ENCODE results near the gene DOK6. TPM values are rescaled to one million over a fixed set of nuclear protein-coding genes. Genes with fewer than 3 reads are reported as not detected.

The DOK6 gene
- total and polyA plus RNA-seq, 12 donors = 0.37 to 12.5 (median 4.6) TPM

GRCh38 chr18:69414184-69414583, 13.5 kb downstream of the DOK6 start:
- DNase-seq = no peak
- no peaks in the 10 kb centered on the region for H3K4me1 ChIP-seq
- H3K9me3 ChIP-seq = no peaks in the 10 kb centered on the region
- no peak overlapping the region for H3K4me3 ChIP-seq
- no peak for ATAC-seq
- H3K27me3 ChIP-seq = no peaks in the 10 kb centered on the region
- intact Hi-C loops (cut with DNase I) = no loop called here
- H3K27ac ChIP-seq = no peak overlapping the region
- 94 to 95% methylated on average over 1 of the region's 1 CpG for WGBS, 2 donors
- H3K36me3 ChIP-seq = no peaks in the 10 kb centered on the region
- TF ChIP-seq, protein P1, sequence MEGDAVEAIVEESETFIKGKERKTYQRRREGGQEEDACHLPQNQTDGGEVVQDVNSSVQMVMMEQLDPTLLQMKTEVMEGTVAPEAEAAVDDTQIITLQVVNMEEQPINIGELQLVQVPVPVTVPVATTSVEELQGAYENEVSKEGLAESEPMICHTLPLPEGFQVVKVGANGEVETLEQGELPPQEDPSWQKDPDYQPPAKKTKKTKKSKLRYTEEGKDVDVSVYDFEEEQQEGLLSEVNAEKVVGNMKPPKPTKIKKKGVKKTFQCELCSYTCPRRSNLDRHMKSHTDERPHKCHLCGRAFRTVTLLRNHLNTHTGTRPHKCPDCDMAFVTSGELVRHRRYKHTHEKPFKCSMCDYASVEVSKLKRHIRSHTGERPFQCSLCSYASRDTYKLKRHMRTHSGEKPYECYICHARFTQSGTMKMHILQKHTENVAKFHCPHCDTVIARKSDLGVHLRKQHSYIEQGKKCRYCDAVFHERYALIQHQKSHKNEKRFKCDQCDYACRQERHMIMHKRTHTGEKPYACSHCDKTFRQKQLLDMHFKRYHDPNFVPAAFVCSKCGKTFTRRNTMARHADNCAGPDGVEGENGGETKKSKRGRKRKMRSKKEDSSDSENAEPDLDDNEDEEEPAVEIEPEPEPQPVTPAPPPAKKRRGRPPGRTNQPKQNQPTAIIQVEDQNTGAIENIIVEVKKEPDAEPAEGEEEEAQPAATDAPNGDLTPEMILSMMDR (IDR thresholded peaks at IDR 0.05) = no peak

GRCh38 chr18:69432847-69433246, 32.2 kb downstream of the DOK6 start:
- DNase-seq (no peak), ATAC-seq (no peak)
- TF ChIP-seq, protein P1 (IDR thresholded peaks at IDR 0.05) = no peak
- H3K9me3 ChIP-seq = peaks cover 0 to 16% (median 3%) of the 10 kb centered on the region in 11 donors
- no peaks in the 10 kb centered on the region for H3K36me3 ChIP-seq
- H3K4me3 ChIP-seq = no peak overlapping the region
- no peaks in the 10 kb centered on the region for H3K27me3 ChIP-seq
- H3K27ac ChIP-seq = no peak overlapping the region
- no peaks in the 10 kb centered on the region for H3K4me1 ChIP-seq
- intact Hi-C loops (cut with DNase I) = no loop called here

DNA sequence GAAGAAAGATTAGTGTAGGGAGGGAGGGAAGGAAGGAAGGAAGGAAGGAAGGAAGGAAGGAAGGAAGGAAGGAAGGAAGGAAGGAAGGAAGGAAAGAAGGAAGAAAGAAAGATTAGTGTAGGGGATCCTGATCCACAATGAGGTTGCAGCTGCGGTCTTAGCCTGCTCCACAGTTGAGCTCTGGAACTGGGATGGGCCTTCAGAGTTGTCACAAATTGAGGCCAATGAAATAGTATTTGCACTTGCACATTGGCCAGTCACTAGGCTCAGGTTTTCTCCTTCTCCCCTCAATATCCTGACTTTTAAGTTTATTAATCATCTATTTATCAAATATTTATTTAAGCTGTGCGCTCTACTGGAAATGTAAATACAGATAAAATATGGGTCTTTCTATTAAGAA, 34.3 kb downstream of the DOK6 start:
- no peaks in the 10 kb centered on the region for H3K27me3 ChIP-seq
- intact Hi-C loops (cut with DNase I) = no loop called here
- DNase-seq (no peak), ATAC-seq (no peak)
- H3K4me1 ChIP-seq = no peaks in the 10 kb centered on the region
- no peak overlapping the region for H3K4me3 ChIP-seq
- H3K36me3 ChIP-seq = no peaks in the 10 kb centered on the region
- no peak overlapping the region for H3K27ac ChIP-seq
- H3K9me3 ChIP-seq = peaks cover 0 to 38% (median 11%) of the 10 kb centered on the region in 11 donors
- 91 to 100% methylated on average over 2 of the region's 2 CpGs for WGBS, 2 donors
- TF ChIP-seq, protein P1 (IDR thresholded peaks at IDR 0.05) = no peak

DNA sequence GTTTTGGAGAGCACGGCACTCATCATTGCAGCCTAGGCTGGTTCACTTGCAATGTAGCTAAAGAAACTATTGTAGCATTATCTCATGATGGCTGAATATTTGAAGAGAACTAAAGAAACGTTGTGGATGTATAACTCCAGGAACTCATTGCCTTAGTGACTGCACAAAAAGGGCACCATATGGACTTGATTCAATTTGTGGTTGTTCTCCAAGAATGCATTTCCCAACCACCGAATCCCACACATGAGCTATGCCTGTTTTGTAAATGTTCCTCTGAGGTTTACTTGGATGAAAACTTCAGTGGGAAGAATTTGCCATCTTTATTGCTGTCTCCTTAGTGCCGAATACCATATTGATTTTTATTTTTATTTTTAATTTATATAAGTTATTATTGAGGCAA, 43.5 kb downstream of the DOK6 start:
- TF ChIP-seq, protein P1 (IDR thresholded peaks at IDR 0.05) = no peak
- Histone ChIP-seq H3K36me3 (no peaks in the 10 kb centered on the region), H3K4me1 (no peaks in the 10 kb centered on the region), H3K27ac (no peak overlapping the region), H3K4me3 (no peak overlapping the region), H3K9me3 (peaks cover 0 to 42% (median 8%) of the 10 kb centered on the region in 11 donors), H3K27me3 (no peaks in the 10 kb centered on the region)
- 83 to 87% methylated on average over 4 of the region's 4 CpGs for WGBS, 2 donors
- ATAC-seq (no peak), DNase-seq (no peak)
- intact Hi-C loops (cut with DNase I) = no loop called here
